Activated CD4-positive, alpha-beta T cell treated with anti-CD3 and anti-CD28 coated beads, Interleukin-2, Interleukin-6, amounts not matched to agents 100 ng/mL and 50 ng/mL, durations not matched to agents 16 hours and 8 hours (primary cell): ENCODE data around the gene PSMC5.

ENCODE experiments used
- DNase-seq: peaks from one replicate; pipeline ENCODE4 v3.0.0-alpha.2; 2020

Gene PSMC5

DNA sequence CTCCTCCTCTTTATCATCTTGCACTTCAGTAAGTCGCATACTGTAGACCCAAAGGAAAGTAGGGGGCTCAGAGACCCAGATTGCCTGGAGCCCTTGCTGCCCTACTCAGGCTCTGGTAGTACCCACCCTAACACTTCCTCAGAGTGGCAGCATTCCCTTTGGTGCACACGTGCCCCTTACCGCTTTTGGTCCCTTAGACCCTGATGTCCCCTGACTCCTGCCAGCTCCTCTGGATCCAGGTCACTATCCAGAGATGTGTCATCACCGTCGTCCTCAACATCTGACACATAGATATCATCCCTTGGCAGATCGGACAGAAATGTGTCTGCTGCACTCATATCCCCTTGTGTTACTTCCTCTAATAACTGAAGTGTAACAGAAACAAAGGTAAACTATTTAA lies 5.4 kb upstream of the PSMC5 start:
- no peak for DNase-seq

DNA sequence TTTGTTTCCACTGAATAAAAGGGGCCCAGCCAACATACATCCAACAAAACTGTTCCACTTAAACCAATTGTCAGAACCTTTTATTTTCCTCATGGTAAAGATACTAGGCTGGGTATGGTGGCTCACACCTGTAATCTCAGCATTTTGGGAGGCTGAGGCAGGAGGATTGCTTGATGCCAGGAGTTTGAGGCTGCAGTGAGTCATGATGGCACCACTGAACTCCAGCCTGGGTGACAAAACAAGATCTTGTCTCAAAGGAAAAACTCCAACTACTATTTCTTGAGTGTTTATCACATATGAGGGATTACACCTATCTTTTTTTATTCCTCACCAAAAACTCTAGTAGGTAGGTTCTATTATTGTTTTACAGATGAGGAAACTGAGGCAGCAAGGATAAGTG lies 4.7 kb upstream of the PSMC5 start:
- DNase-seq = no peak

DNA sequence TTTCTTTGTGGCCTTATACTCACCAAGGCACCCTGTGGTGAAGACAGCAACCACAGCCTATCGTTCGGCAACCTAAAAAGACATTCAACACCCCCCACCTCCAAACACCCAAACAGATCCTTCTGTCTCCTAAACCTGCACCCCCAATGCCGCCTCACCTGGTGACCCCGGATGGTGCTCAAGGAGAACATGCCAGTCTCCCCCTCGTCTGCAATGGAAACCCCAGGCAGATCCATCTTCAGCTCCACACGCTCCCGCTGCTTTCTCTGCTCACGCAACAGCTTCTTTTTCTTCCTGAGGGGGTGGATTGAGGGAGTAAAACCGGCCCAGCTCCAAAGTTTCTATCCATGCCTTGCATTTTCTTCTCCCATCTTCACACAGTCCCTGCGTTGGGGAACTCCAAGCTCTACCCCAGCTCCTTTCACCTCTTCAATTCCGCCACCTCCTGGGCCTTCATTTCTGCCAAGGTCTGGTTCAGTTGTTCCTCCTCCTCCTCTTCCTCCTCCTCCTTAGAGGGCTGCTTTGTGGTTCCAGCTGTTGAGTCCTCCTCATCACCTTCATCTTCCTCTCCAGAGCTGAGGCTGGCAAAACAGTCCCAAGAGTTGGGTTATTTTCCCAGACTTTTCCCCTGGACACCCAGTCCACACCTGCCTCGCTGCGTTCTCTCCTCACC lies 3.4 kb upstream of the PSMC5 start:
- DNase-seq = no peak

DNA sequence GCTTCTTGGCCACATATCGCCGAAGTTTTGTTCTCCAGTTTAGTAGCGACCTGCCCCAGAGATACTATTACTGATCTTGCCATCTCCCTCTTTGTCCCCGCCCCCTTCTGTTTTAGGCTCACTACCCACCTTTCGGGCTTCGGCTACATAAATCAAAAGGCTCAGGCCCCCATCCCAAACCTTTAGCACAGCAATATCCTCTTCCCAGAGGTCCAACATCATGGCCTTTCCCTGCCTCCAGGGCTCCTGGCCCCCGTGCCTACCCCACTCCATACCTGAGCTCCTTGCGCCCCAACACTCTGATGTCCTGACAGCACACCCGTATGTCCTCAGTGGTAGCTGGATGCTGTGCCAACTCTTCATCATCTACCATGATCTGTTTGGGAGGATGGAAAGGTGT lies 2.9 kb upstream of the PSMC5 start:
- DNase-seq = no peak

DNA sequence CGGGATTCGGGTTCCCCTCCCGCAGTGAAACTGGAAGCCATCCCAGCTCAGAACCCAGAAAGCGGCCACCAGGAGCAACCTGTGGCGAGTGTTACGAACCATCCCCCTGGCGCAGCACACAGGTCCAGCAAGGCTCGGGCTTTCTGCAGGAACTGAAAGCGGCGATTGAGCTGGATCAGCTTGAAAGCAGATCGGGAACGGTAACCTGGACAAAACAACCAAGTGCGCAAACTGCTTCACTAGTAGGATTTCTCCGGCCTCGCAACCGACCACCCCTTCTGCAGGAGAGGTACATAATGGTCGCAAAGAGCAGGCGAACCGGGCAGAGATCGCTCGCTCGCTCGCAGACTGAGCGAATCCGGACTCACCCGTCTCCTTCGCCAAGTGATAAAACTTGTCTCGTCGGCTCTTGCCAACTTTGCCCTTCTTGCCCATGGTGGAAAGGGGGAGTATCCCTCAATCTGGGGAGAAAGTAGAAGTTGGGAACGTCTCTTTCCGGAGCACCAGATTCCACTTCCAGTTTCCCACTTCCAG lies 696 bp upstream of the PSMC5 start:
- peak; percentile 23 for DNase-seq

DNA sequence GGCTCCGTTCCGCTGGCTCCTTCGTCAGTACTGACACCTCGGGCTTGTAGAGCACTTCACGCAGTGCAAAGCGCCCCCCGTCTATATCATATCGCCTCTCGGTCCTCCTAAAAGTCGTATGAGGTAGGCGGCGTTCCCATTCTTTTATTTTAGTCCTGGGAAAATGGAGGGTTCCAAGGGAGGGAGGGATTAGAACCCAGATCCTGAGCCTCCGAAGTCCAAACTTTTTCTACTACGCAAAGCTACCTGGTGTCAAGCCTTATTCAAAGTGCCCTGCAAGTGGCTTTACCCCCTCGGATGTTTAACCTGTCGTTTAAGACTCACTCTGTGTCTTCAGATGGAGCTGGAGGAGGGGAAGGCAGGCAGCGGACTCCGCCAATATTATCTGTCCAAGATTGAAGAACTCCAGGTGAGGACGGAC lies 580 bp downstream of the PSMC5 start:
- no peak for DNase-seq

DNA sequence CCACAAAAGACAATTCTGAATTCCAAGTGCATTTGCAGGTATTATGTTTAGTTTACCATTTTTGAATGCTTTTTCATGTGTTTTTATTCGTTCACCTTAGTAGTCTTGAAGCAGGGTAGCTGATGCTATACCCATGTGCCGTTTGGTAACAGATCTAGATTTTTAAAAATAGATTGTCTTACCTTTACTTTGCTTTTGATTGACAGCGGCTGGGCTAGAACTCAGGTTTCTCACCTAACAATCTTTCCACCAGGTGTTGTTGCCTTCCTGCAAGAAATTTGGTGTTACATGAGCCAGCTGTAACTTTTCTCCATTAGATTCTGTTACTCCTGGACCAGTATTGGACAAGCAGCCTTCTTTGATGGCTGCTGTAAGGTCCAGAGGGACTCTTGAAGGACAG lies 1.7 kb downstream of the PSMC5 start:
- no peak for DNase-seq

DNA sequence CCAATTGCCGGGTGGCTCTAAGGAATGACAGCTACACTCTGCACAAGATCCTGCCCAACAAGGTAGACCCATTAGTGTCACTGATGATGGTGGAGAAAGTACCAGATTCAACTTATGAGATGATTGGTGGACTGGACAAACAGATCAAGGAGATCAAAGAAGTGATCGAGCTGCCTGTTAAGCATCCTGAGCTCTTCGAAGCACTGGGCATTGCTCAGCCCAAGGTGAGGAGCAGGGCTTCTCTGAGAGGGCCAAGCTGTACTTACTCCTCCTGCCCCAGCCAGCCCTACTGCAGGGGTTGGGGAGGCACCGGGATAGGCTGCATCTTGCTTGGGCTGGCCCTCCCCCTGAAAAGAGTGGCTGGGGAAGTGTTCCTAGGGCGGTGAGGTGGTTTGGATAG lies 3.0 kb downstream of the PSMC5 start:
- DNase-seq = no peak

DNA sequence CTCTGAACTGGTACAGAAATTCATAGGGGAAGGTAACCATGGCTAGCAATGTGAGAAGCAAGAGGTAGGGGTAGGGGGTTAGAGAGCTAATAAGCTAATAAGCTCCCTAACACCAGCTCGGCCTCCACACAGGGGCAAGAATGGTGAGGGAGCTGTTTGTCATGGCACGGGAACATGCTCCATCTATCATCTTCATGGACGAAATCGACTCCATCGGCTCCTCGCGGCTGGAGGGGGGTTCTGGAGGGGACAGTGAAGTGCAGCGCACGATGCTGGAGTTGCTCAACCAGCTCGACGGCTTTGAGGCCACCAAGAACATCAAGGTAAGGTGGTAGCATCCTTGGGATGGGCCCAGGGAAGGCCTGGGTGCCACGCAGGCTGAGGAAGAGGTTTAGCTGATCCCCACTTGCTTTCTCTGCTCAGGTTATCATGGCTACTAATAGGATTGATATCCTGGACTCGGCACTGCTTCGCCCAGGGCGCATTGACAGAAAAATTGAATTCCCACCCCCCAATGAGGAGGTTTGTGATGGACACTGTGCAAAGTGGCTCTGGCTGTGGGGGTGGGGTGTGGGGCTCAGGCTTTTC lies 3.8 kb downstream of the PSMC5 start:
- DNase-seq = no peak

DNA sequence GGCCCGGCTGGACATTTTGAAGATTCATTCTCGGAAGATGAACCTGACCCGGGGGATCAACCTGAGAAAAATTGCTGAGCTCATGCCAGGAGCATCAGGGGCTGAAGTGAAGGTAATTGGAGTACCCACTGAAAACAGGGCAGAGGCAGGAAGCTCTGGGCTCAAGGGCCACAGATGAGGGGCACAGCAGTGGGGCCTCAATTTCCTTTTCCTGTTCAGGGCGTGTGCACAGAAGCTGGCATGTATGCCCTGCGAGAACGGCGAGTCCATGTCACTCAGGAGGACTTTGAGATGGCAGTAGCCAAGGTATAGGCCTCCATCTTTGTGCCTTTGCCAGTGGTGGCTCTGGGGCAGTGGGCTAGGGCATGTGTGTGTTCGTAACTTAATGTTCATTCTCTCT lies 4.3 kb downstream of the PSMC5 start:
- no peak for DNase-seq

DNA sequence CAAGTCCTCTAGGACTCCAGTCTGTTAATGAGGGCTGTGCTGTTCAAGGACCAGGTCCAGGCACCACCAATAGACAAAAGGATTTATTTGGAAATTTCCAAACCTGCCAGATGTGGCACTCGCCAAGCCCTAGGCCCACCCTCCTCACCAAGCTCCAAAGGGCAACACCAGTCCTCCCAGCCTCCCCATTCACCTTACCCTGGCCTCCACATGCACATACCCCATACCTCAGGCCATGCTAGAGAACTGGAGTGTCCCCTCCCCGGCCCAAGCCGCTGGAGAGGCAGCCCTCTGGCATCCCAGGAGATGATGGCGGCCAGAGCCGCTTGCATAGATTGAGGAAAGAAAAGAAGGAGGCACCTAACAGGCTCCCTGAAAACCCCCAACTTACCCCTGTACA lies 4.8 kb downstream of the PSMC5 start:
- no peak for DNase-seq

DNA sequence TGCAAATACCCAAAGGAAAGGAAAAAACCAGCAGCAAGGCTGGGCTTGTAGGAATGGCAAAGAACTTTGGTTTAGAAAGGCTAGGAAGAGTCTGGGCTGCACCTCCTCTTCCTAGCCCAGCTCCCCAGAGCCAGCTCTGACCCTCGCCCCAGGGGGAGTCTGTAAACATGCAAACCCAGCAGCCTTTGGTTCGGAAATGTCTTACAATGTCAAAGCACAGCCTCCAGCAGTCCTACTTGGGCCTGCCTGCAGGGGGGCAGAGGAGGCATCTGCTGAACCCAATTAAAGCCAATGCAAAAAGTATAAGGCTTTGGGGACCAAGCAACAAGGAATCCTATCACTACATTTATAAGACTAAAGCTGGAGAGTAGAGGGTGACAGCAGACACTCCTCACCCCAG lies 5.2 kb downstream of the PSMC5 start:
- DNase-seq = no peak

DNA sequence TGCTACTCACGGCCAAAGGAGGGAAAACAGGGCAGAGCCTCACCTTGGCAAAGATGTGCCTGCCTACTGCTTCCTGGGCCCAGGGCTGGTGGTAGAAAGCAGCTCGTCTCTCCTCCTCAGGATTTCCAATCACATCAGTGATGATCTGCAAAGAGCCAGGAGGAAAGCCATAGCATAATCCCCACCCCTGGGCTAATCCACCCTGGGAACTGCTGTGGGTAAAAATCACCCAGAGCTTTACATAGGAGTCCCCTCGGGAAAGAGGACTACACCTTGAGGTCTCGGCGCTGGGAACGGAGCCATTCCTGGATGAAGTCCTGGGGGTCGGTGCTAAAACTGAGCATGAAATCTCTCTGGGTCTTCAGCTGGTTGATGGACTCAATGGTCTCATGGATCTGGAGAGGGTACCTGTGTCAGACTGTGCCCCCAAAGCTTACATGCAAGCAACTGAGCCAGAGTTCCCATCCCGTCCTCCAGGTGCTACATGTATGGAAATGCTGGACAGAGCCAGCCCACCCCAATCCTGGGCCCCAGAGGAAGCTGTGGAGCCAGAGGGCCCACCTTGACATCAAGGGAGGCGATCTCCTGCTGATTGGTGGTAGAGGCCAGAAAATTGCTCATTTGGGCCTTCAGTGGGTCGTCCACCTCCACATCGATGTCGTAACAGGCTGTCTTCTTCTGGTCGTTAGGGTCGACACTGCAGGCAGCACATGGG lies 6.0 kb downstream of the PSMC5 start:
- DNase-seq = no peak

DNA sequence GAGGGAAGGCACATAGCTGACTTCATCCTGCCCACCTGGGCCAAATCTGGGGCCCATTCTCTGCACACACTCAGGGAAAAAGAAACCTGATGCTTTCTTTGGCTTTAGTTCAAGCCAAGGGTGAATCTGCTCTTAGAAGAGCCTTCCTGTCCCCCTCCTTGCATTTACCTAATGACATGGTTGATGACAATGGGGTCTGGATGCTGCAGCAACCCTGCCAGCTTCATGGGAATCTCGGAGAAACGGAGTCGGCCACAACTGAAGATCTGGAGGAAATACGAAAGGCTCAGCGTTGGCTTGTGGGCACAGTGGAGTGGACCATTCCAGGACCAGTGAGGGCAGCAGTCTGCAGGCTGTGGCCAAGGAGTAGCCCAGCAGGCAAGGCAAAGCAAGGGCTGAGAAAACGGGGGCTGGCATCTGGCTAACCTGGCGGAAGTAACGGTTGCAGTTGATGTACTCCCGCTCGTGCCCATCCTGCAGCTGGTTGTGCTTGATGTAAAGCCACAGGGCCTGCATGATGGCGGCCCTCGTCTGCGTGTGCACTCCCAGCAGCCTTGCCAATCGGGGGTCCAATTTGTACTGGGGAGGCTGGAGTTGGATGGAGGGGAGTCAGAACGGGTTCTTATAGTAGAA lies 6.6 kb downstream of the PSMC5 start:
- DNase-seq = no peak

DNA sequence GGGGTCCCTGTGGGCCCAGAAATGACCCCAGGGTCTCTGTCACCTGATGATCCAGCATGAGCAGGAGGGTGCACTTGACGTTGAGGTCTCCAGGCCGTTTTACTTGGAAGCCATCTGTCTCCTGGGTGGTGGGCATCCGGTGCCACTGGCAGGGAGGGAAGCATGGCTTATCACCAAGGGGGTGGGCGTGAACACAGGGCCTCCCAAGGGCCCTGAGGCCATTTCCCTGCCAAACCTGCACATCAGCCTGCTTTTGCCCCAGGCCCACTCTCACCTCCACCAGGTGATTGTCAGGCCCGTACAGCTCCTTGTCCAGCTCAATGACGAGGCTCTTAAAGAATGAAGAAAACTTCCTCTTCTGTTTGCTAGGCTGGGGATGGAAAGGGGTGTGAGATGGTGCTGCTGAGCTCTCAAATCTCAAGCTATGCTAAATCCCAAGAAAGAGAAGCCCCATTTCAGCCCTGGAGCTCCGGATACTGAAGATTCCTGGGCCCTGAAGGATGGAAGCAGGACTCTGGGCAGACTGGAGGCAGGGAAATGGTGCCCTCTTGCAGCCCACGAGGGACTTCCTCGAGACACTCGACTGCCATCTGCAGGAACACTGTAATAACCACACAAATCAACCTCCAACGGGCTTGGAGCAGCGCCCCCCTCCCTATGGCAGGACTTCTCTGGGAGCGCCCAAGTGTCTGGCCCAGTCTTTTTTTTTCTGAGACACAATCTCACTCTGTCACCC lies 7.4 kb downstream of the PSMC5 start:
- peak; percentile 86 for DNase-seq

DNA sequence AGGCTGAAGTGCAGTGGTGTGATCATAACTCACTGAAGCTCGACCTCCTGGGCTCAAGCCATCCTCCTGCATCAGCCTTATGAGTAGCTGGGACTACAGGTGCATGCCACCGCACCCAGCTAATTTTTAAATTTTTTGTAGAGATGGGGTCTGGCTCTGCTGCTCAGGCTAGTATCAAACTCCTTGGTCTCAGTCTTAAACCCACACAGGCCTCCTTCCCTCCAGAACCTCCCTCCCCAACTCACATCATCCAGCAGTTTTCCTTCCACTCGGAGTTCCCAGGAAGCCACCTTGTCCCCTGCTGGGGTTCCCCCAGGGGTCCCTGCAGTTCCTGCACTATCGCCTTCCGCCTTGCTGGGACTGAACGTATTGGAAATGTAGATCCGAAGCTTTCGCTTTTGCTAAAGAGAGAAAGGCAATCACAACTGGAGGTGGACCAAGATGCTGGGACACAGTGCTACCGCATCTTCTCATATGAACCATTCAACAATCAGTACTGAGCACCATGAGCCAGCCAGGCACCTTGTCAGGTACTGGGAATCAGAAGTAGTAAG lies 8.0 kb downstream of the PSMC5 start:
- no peak for DNase-seq

DNA sequence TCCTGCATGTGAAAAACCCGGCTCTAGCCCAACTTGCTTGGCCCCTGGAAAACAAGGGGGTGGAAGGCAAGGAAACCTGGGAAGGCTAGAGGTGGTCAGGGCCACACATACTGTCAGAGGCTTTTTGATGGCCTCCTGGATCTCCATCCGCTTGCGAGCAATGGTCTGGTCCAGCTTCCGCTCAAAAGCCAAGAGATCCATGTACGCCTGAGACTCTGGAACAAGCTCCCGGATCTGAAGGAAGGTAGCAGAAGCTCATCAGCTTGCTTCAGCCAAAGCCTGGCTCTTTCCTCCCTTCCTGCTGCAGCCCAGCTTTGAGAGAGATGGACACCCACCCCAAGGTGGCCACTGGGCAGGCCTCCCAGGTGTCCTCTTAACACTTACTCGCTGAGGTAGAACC lies 9.6 kb downstream of the PSMC5 start:
- DNase-seq = no peak

DNA sequence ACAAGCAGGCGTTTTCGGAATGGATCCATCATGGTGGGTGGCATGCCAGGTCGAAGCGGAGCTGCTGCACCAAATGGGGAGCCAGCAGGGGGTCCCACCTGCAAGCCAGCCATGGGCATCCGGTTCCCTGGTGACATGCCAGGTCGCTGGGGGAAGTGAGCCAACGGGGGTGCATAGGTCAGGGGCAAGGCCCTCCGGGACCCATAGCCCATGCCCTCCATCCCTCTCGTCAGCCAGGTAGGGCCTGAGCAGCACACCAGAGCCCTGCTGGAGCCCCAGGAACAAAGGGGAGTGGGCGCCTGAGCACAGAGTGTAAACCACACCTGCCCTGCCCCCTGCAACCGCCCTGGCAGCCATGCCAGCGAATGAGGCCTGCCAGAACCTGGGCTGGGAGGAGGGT lies 10.2 kb downstream of the PSMC5 start:
- no peak for DNase-seq

DNA sequence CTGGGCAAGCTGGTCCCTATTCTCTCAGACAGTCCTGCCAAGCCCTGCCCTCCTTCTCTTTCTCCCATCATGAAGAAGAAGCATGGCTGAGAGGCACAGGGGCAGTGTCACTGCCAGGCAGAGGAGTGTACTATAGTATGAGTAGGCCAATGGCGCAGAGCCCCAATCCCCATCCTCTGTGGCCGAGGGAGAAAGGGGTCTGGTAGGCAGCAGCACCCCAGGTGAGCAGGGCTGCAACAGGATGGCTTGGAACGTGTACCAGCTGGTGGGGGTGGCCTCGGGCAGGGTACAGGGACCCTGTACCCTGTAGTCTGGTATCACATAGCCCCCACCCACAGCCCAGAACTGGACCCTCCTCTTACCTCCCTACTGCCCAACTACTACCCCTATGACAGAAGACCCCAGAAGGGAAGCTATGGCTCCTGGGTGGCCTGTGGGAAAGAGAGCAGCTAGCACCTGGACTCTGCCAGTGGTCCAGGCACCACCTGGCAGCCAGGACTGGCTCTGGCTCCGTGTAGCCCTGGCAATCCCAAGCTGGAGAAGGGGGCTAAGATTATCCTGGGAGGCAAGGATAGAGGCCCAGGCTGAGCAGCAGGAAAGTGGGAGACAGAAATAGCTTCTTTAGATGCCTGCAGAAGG lies 10.8 kb downstream of the PSMC5 start:
- no peak for DNase-seq

DNA sequence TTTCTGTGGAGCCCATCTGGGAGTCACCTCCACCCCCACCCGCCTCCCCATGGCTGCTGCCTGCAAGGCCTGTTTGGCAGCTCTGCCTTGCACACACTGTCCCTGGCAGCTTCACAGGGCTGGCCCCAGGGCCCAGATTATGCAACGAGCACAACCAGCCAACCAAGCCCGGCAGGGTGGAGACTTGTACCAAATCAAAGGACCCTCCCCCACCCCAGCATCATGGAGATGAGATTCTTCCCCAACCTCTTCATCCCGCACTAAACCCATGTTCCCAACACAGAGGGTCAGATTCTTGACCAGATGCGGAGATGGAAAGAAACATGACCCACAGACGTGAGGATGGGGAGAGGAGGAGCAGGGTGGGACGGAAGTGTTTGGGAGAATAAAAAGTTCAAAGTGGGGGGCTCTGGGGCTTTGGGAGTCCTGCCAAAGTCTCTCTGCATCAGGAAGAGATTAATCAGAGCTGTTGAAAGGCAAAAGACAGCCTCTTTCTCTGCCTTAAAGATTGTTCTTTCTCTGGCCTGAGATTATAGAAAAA lies 11.5 kb downstream of the PSMC5 start:
- no peak for DNase-seq

DNA sequence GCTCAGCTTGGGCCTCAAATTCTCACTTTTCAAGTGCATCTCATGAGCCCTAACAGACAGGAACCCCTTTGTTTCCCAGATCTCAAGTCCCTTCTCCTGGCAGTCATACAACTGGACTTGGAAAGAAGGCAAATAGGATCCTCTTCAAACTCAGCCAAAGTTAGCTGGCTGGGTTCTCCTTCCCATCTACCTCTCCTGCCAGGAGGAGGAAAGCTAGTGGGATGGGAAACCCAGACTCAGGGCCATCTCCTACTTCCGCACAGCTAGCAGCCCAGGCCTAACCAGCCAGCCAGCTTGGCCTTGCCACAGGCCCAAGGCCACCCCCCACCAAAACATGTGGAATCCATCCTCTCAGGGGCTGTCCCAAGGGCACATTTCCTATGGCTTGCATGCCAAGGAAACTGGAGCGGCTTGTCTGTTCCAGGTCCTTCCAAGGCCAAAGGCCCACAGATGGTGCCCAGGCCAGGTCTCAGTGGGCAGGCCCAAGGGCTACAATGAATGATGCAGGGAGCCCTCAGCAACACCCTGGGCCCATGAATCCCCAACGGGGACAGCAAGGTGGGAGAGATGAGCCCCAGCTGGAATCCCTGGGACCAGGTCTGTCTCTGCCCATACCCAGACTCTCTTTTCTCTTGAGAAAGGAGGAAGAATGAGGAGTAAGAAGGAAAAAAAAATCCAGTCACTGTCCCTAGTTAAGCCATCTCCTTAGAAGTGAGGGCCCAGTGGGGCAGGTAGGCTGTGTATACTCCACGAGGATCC lies 13.5 kb downstream of the PSMC5 start:
- no peak for DNase-seq
